ENCODE results near the gene ABCC5.
"Not testable (repeated sequence)": the region's sequence is repeated elsewhere in the genome, so short reads cannot be mapped to it uniquely, and the experiment has no call there.

The ABCC5 gene

GRCh38 chr3:183892610-183893214, 125.0 kb downstream of the ABCC5 start:
- DNase-seq (ENCODE audit: low read depth, low spot score) = no peak

GRCh38 chr3:183885766-183886165, 131.9 kb downstream of the ABCC5 start:
- no peak for DNase-seq (ENCODE audit: low read depth, low spot score)

GRCh38 chr3:183884427-183885296, 133.0 kb downstream of the ABCC5 start, which contains the start of gene PARL:
Gene PARL (minus strand): TSS chr3:183884880. CDS start chr3:183884846, 34 bp downstream.
- peak; percentile 96 for DNase-seq (ENCODE audit: low read depth, low spot score)

GRCh38 chr3:183884097-183884426, 133.6 kb downstream of the ABCC5 start:
- no peak for DNase-seq (ENCODE audit: low read depth, low spot score)

GRCh38 chr3:183883291-183884096, 134.2 kb downstream of the ABCC5 start:
- DNase-seq (ENCODE audit: low read depth, low spot score) = no peak

- DNase-seq (ENCODE audit: low read depth, low spot score) = no peak
These were observed 137.6 kb downstream of the ABCC5 start for GRCh38 chr3:183880121-183880520.

GRCh38 chr3:183879243-183879642, 138.4 kb downstream of the ABCC5 start:
- DNase-seq (ENCODE audit: low read depth, low spot score) = no peak

- no peak for DNase-seq (ENCODE audit: low read depth, low spot score)
These were observed 139.6 kb downstream of the ABCC5 start for GRCh38 chr3:183878071-183878470.

GRCh38 chr3:183877227-183877626, 140.5 kb downstream of the ABCC5 start:
- not testable (repeated sequence) for DNase-seq (ENCODE audit: low read depth, low spot score)

GRCh38 chr3:183875411-183875810, 142.3 kb downstream of the ABCC5 start:
- no peak for DNase-seq (ENCODE audit: low read depth, low spot score)

- DNase-seq (ENCODE audit: low read depth, low spot score) = no peak
These were observed 143.8 kb downstream of the ABCC5 start for GRCh38 chr3:183873914-183874313.

GRCh38 chr3:183871541-183871940, 146.1 kb downstream of the ABCC5 start:
- DNase-seq (ENCODE audit: low read depth, low spot score) = no peak

GRCh38 chr3:183870563-183870962, 147.1 kb downstream of the ABCC5 start:
- no peak for DNase-seq (ENCODE audit: low read depth, low spot score)

All from activated naive CD8-positive, alpha-beta T cell treated with anti-CD3 and anti-CD28 coated beads, Interleukin-2, amount 50 U/mL, for 16 hours (primary cell).